ENCODE data around the gene CTNNBIP1. TPM values are rescaled to one million over a fixed set of nuclear protein-coding genes. Genes with fewer than 3 reads are reported as not detected.
A peak's percentile ranks its signal among the peaks of the same experiment; 100 is the strongest.

CTNNBIP1 gene
- total and polyA plus RNA-seq, 8 donors: 9.4 to 27.3 (median 19.1) TPM

DNA sequence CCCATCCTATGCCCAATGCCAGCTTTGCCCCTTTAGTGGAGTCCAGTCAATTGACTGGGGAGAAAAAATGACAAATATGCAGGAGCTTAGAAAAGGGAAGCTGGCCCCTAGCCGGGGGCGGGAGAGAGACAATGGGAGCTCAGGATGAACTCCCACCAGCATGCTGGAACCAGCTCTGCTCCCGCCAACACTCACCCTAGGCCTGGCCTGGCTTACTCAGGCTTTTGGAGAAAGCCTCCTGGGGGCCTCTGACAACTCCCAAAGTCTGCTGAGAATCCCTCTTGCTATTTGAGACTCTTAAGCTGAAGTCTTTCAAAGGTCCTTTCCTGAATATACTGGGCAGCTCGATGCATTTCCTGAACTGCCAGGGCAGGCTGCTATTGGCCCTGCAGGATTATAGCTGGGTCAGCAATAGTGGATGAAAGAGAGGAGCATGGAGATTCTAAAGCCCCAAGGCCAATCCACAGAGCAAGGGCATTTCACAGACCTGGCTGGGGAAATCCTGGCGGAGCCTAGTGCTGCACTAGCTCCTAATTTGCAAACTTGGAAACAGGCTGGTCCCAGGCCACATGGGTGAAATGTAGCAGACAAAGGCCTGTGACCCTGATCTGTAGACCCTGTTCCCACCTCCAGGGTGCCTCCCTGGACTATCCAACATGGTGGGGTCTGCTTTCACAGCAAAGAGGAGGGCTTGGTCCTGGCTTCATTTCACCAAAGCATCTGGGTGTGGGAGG lies 50.6 kb downstream of the CTNNBIP1 start:
- H3K27me3 ChIP-seq: no peaks in the 10 kb centered on the region
- intact Hi-C loops (cut with DNase I): loop anchor here in 1 of 3 donors (5.0 kb wide), 1 partner anchor 137 kb away; no protein-coding TSS in a partner anchor
- no peak overlapping the region for H3K4me3 ChIP-seq
- no peaks in the 10 kb centered on the region for H3K36me3 ChIP-seq
- FAIRE-seq (no peak), ATAC-seq (no peak), DNase-seq (peak in 1 of 6 donors; percentile 21)
- H3K9me3 ChIP-seq: no peaks in the 10 kb centered on the region
- H3K4me1 ChIP-seq: no peaks in the 10 kb centered on the region
- no peak overlapping the region for H3K27ac ChIP-seq
- no peak for TF ChIP-seq CTCF (IDR thresholded peaks at IDR 0.05)
- WGBS, 2 donors: 84 to 86% methylated on average over 5 of the region's 5 CpGs

GRCh38 chr1:9858293-9859035 lies 51.6 kb downstream of the CTNNBIP1 start:
- no peak for FAIRE-seq
- Histone ChIP-seq H3K27me3 (no peaks in the 10 kb centered on the region), H3K4me1 (no peaks in the 10 kb centered on the region), H3K27ac (no peak overlapping the region), H3K36me3 (no peaks in the 10 kb centered on the region), H3K9me3 (no peaks in the 10 kb centered on the region), H3K4me3 (no peak overlapping the region)
- intact Hi-C loops (cut with DNase I): no loop called here
- peak in 1 of 6 donors; percentile 16 for DNase-seq
- ATAC-seq: no peak
- 95 to 96% methylated on average over 6 of the region's 6 CpGs for WGBS, 2 donors
- no peak for TF ChIP-seq CTCF (IDR thresholded peaks at IDR 0.05)

- FAIRE-seq: no peak
- 94 to 100% methylated on average over 1 of the region's 1 CpG for WGBS, 2 donors
Observed at GRCh38 chr1:9855186-9855585, 54.9 kb downstream of the CTNNBIP1 start.

DNA sequence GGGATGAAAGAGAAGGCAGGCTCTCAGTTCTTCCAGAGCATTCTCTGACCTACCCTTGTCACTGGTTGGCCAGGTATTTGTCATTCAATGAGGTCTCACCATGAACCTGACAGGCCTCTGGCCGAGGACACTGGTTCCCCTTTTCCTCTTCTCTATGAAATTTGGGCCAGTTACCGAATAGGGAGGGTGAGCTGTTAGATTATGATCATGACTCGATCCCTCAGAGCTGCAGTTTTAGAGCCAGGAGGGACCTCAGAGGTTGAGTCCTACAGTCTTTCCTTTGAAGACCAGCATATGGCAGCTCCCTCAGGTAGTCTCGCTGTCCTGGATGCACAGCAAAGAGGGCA lies 56.8 kb downstream of the CTNNBIP1 start:
- no peak overlapping the region for H3K4me3 ChIP-seq
- ATAC-seq (no peak), FAIRE-seq (no peak), DNase-seq (no peak)
- 95 to 96% methylated on average over 4 of the region's 4 CpGs for WGBS, 2 donors
- H3K27me3 ChIP-seq: no peaks in the 10 kb centered on the region
- TF ChIP-seq CTCF (IDR thresholded peaks at IDR 0.05): no peak
- intact Hi-C loops (cut with DNase I): no loop called here
- H3K4me1 ChIP-seq: no peaks in the 10 kb centered on the region
- no peak overlapping the region for H3K27ac ChIP-seq
- no peaks in the 10 kb centered on the region for H3K9me3 ChIP-seq
- H3K36me3 ChIP-seq: no peaks in the 10 kb centered on the region

More at GRCh38 chr1:9855186-9855585, 54.9 kb downstream of the CTNNBIP1 start:
- TF ChIP-seq CTCF (IDR thresholded peaks at IDR 0.05): no peak
- Histone ChIP-seq H3K27me3 (no peaks in the 10 kb centered on the region), H3K36me3 (no peaks in the 10 kb centered on the region), H3K9me3 (no peaks in the 10 kb centered on the region), H3K4me1 (no peaks in the 10 kb centered on the region), H3K27ac (no peak overlapping the region), H3K4me3 (no peak overlapping the region)
- intact Hi-C loops (cut with DNase I): no loop called here
- DNase-seq: no peak
- no peak for ATAC-seq
